Measurements from ENCODE around the gene TTC28. TPM values are rescaled to one million over a fixed set of nuclear protein-coding genes. Genes with fewer than 3 reads are reported as not detected.
A peak's percentile ranks its signal among the peaks of the same experiment; 100 is the strongest.
"Not testable (repeated sequence)": the region's sequence is repeated elsewhere in the genome, so short reads cannot be mapped to it uniquely, and the experiment has no call there.

Gene TTC28
- total RNA-seq, 1 donor from 2014 or later, result 44.4 TPM

DNA sequence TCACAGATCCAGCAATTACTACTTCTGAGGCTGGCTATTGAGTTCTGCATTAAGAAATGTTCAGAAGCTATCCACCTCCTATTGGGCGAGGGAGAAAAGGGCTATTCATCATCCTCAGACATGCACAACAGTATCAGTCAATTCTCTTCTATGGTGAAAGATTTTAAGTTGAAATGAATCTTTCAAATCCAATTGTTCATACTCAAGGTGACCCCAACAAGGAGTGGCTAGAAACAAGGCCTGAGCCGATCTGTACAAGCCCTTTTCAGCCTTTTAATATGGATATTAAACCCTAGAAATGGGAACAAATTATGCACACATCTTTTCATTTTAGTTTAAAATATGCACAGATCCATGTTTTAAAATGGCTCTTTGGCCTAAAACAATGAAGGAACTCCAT is 457.1 kb downstream of the TTC28 start:
- DNase-seq, result no peak

DNA sequence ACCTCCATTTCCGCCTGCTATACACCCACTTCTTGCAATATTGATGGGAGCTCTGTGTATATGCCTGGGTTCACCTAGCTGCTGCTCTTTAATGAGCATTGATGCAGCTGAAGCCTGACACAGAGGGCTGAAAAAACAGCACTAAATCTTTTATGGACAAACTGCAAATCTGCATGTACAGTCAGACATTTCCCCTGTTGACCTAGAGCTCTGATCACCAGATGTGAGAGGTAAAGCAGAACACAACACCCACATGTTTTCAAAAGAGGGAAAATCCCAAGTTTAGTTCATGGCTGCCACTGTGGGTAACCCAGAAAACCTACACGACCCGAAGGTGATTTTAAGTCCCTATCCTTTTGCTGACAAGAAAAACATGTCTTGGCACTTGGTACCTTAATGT is 457.6 kb downstream of the TTC28 start:
- DNase-seq, result no peak

DNA sequence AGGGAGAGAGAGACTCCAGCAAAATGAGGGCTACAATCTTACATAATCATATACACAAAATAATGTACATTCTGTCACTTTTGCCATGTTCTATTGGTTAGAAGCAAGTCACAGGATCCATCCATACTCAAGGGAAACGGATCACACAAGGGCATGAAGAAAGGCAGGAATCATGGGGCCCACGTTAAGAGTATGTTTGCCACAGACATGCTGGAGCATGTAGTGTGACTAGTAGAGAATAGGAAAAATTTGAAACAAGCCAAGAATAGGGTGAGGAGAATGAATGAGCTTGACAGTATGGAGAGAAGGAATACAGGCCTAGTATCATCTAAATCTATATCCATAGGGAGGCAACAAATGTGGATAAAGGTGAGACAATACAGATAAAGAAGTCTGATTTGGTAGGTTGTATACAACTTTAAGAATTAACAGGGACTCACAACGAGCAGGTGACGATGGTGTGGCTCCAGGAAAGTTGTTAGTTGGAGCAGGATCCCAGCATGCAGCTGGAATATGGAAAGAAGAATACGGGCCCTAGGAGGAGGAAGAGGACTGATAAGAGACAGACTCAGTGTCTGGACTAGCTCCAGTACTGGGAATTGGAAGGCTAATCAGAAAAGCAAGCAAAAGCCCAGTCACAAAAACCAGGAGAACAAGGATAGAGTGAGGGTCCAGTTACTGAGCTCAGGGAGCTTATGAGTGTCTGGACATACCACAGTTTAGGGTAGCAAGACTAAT is 458.8 kb downstream of the TTC28 start:
- DNase-seq, result no peak

DNA sequence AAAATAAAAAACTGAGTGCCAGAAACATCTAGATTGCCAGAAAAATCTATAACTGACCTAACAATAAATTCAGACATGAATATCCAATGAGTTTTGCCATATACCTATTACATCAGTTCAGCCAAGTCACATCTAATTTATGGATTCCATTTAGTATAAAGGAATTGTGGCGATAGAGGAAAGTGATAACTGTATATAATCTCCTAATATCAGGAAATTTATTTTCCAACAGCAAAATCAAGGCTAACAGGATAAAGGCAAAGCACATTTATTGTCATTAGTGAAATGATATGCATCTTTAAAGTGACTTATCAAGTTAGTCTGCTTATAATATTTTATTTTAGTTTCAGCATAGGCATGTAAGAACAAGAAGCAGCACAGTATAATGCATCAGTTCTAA is 462.4 kb downstream of the TTC28 start:
- DNase-seq, result no peak

DNA sequence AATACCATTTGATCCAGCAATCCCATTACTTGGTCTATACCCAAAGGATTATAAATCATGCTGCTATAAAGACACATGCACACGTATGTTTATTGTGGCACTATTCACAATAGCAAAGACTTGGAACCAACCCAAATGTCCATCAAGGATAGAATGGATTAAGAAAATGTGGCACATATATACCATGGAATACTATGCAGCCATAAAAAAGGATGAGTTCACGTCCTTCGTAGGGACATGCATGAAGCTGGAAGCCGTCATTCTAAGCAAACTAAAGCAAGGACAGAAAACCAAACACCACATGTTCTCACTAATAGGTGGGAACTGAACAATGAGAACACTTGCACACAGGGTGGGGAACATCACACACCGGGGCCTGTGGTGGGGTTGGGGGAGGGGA is 464.9 kb downstream of the TTC28 start:
- not testable (repeated sequence) for DNase-seq

DNA sequence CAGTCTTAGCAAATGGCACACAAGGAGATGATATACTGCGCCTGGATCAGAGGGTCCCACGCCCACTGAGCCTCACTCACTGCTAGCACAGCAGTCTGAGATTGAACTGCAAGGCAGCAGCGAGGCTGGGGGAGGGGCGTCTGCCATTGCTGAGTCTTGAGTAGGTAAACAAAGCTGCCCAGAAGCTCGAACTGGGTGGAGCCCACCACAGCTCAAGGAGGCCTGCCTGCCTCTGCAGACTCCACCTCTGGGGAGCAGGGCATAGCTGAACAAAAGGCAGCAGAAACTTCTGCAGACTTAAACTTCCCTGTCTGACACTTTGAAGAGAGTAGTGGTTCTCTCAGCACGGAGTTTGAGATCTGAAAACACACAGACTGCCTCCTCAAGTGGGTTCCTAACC is 470.2 kb downstream of the TTC28 start:
- not testable (repeated sequence) for DNase-seq

DNA sequence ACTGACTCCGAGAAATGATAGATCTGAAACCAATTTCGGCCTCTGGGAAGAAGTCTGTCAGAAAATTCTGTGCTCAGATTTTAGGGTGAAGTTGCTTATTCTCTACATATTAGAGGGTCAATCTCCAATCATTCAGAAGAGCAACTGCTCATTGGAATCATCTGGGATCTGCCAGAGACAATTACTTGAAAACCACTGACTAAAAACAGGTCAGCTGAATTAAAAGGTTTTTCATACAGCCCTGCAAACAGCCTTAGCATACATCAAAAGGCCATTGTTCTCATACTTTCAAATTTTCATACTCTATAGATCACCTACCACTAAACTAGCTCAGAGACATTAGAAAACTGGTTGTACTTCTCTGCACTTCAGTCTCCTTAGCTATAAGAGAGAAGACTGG is 470.9 kb downstream of the TTC28 start:
- no peak for DNase-seq

- DNase-seq, result no peak
Observed at GRCh38 chr22:28208036-28208435, 471.6 kb downstream of the TTC28 start.

GRCh38 chr22:28207281-28208030 is 472.2 kb downstream of the TTC28 start:
- peak; percentile 20 for DNase-seq

DNA sequence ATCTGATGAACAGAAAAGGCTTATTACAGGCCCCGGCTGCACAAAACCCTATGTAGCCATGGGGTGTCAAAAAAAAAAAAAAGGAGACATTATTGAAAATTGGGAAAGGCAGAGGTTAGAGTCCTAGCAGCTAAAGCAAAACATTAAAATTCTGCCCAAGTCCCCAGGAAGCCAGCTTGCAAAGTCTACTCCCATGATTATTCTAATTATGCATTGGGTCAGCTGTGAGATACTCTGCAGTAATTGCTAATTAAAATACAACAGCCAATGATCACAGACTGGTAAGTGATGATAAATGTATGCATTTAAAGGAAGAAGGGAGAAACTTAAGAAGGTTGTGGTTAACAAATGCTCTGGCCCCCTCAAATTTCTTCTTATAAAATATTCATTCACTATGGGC is 473.7 kb downstream of the TTC28 start:
- DNase-seq, result no peak

DNA sequence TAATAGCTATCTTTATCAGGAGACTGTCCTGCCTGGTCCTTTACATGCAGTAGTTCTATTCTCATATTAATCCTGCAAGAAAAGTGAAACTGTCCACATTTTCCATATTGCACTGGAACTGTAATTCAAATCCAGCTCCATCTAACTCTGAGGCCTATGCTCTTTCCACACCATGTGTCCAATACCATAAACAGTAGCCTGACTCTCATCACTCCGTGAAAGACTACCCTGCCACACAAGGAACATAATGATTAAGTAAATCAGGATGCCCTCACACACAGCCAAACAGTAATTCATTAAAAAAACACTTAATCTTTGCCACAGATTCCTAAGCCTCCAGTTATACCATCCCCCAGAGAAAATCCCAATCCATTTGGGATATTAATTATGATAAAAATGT is 475.3 kb downstream of the TTC28 start:
- no peak for DNase-seq

DNA sequence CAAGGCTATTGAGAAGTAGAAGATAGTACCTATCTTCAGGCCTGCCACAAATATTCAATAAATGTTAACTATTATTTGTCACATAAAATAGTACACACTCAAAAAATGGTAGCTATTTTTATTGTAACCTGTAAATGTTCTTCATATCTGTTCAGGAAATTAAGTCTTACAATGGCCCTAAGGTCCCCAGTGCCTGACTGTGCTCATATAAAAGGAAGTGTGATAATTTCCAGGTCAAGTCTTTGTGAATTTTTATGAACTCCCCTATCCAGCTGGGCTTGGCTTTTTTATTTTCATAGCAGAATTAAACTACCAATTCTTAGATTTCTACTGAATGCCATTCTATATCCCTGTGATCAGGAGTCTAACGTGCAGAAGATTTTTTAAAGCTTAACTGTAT is 476.4 kb downstream of the TTC28 start:
- peak; percentile 62 for DNase-seq

DNA sequence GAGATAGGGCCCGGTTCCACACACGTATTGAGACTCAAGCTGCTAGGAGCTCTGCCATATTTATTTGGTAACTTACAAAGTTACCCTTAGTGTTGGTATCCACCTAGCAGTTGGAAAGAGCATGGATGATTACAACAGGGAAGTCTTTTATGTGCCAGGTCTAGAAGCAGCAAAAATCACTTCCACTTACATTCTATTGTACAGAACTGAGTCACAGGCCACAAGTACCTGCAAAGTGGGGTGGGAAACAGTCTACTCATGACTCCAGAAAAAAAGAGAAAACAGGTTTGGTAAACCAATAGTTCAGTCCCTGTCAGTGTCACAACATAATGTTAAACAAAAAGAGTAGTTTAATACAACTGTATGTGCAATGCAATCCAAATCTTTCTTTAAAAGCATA is 480.9 kb downstream of the TTC28 start:
- no peak for DNase-seq

- DNase-seq, result not testable (repeated sequence)
Observed at GRCh38 chr22:28191571-28191970, 488.1 kb downstream of the TTC28 start.

- no peak for DNase-seq
Observed at GRCh38 chr22:28188178-28188879, 491.3 kb downstream of the TTC28 start.

DNA sequence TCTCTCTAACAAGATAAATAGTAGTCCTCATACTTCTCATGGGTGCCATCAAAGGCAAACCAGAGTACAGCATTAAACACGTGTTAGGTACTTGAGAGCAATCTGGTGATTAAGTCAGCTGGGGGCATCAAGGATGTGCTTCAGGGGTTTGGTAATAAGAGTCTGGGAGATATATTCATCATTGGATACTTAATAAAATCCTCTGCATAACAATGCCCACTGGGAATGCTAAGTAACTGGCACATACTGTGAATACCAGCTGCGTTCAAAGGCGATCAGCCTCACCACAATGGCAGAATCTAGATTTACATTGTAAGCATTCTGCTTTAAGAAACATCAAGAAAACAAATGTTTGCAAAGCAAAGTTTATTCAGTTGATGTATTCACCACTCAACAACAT is 492.0 kb downstream of the TTC28 start:
- no peak for DNase-seq

- DNase-seq, result peak; percentile 45
Observed at GRCh38 chr22:28186641-28187040, 493.0 kb downstream of the TTC28 start.

DNA sequence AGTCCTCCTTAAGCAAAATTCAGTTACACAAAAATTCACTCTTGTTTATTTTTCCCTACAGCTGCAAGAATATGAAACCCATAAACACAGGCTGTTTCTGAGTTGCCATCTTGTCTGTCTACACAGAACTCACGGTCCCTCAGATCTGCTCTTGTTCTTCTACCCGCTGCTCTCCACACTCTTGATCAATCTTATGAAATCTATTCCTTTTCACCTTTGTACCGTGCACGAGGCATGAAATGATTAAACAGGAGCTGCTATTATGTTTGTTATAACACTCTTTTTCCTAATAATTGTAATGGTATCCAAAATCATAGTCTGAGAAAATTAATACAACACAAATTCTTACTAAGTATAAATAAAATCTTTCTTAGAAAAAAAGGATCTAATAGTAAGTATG is 494.5 kb downstream of the TTC28 start:
- DNase-seq, result no peak

DNA sequence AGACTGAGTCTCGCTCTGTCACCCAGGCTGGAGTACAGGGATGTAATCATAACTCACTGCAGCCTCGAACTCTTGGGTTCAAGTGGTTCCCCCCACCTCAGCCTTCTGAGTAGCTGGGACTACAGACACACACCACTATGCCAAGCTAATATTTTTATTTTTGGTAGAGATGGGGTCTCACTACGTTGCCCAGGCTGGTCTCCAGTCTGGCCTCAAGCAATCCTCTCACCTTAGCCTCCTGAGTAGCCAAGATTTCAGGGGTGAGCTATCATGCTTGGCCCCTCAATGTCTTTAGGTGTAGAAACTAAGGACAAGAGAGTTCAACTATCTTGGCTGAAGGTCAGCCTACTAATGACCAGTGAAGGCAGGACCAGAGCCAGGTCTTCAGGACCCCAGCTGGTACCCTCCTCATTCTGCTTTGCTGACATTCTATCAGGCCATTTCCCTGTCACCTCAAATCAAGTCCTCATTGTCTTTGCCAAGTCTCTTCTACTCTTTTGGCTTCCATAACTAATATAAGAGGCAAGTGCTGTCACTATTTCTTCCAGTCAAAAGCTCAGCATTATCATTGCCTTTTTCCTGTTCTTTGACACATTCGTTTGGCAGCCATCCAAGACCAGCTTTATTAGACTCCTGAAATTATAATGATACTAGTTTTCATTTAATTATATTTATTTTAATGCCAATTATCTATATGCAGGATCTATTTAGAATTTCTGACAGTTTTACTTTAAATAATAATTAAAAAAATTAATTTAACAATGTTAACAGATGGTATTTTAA is 496.4 kb downstream of the TTC28 start:
- DNase-seq, result peak; percentile 36

DNA sequence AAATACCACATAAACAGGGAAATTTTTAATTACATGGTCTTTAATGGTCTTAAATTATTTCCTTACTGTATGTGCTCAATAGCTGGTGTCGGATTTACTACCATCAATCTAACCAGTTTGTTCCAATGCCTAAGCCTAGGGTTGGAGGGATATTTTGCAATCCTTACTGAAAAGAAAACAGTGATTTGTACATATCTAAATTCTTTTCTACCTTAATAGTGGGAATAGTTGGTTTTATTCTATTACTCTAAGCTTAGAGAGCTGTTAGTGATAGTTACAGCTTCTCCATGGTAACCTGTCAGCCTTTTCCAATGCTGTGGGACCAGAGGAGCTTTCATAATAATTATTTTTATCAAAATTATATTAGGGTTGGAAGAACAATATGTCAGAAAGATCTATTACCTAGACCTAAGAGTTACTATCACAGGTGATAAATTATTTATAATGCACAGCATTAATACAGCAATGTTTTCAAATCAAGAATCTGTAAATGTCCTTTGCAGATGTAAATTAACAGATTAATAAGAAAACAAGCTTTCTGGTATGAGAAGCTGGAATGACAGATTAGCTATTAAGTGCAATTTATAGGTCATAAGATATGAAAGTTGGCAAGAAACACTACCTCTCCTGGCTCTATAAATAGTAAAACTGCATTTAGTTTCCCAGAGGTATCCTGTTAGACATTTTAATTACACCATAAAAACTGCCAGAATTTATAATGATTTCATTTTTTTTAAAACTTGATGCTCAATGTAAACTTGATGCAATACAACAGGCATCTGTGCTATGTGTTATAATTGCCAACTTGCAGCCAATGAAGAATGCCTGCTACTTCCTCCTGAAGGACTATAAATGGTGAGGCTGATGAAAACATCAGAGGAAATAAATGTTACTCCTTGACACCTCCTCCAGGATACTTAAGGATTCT is 498.6 kb downstream of the TTC28 start:
- no peak for DNase-seq

DNA sequence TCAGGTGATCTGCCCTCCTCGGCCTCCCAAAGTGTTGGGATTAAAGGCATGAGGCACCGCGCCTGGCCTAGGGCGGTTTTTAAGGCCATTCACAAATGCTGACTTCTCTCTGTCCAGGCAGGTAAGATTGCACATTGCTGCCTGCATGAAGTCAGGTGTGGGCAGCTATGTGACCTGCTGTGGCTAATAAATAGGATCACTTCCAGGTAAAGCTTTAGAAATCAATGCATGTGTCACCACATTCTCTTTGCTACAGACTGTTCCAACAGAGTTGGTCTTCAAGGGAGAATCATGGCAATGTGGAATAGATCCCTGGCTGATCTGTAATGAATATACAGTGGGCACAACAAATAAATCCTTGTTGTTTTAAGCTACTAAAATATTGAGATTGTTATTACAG is 500.2 kb downstream of the TTC28 start:
- no peak for DNase-seq
